ENCODE results near the gene IHH.

DNA sequence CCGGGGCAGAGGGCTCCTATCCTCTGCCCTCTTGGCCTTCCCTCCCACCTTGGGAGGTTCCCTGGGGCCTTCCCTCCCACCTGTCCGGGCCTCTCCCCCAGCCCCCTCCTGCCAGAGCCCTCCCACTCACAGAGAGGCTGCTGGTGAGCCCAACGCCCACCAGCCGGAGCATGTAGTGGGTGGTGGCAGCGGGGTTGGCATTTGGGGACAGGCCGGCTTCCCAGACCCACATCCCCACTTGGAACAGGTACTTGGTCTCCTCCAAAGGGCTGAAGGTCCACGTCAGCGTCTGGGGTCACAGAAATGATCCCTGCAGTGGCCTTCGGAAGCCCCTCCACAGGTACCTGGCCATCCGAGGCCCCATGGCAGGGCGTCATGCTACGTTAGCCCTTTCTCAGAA, 38.7 kb downstream of the IHH start:
- TF ChIP-seq, protein P1, sequence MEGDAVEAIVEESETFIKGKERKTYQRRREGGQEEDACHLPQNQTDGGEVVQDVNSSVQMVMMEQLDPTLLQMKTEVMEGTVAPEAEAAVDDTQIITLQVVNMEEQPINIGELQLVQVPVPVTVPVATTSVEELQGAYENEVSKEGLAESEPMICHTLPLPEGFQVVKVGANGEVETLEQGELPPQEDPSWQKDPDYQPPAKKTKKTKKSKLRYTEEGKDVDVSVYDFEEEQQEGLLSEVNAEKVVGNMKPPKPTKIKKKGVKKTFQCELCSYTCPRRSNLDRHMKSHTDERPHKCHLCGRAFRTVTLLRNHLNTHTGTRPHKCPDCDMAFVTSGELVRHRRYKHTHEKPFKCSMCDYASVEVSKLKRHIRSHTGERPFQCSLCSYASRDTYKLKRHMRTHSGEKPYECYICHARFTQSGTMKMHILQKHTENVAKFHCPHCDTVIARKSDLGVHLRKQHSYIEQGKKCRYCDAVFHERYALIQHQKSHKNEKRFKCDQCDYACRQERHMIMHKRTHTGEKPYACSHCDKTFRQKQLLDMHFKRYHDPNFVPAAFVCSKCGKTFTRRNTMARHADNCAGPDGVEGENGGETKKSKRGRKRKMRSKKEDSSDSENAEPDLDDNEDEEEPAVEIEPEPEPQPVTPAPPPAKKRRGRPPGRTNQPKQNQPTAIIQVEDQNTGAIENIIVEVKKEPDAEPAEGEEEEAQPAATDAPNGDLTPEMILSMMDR (IDR thresholded peaks at IDR 0.05) = no peak
- no peak for TF ChIP-seq POLR2A (IDR thresholded peaks at IDR 0.05; ENCODE audit: low read depth)
- TF ChIP-seq POLR2AphosphoS5 (IDR thresholded peaks at IDR 0.05) = no peak

All from esophagus muscularis mucosa (tissue), 3 donors.